Tibial nerve (tissue), 4 donors: Measurements from ENCODE around the gene HEPACAM2. TPM values are rescaled to one million over a fixed set of nuclear protein-coding genes. Genes with fewer than 3 reads are reported as not detected.

Source experiments
- DNase-seq, 2 donors: peaks; one replicate each; pipeline ENCODE4 v3.0.0-alpha.2; 2019; ENCODE audit warnings: low spot score in 2 of 2
- H3K27ac ChIP-seq, 4 donors: fragments of 200-600 bp; sonication (generic) in 3 of 4; one replicate each; pipeline ENCODE4 v1.5.1; 2017 to 2019; ENCODE audit warnings: mild to moderate bottlenecking in 1 of 4
- H3K27me3 ChIP-seq, 2 donors: fragments of 200-600 bp; sonication (generic) in 1 of 2; one replicate each; pipeline versions ENCODE4 v1.5.1 to v1.6.0; 2017 to 2019
- H3K36me3 ChIP-seq, 3 donors: fragments of 200-600 bp; sonication (generic); one replicate each; pipeline ENCODE4 v1.5.1; 2018 to 2019
- H3K4me1 ChIP-seq, 4 donors: fragments of 200-600 bp; sonication (generic) in 3 of 4; one replicate each; pipeline ENCODE4 v1.5.1; 2017 to 2019
- H3K4me3 ChIP-seq, 4 donors: fragments of 200-600 bp; sonication (generic) in 3 of 4; one replicate each; pipeline ENCODE4 v1.5.1; 2017 to 2019; ENCODE audit warnings: mild to moderate bottlenecking in 1 of 4, moderate library complexity in 1 of 4
- H3K9me3 ChIP-seq, 4 donors: fragments of 200-600 bp; sonication (generic) in 3 of 4; one replicate each; pipeline ENCODE4 v1.5.1; 2017 to 2019
- EP300 ChIP-seq, 2 donors: sonication (generic); formaldehyde crosslinking; IDR thresholded peaks; one replicate each; pipeline ENCODE4 v1.6.1; 2017; ENCODE audit warnings: antibody characterized with exemption in 2 of 2, mild to moderate bottlenecking in 1 of 2
- POLR2A ChIP-seq, 2 donors: fragments of 450-650 bp; IDR thresholded peaks; one replicate each; pipeline ENCODE4 v1.6.1; 2017; ENCODE audit warnings: antibody characterized with exemption in 2 of 2, mild to moderate bottlenecking in 2 of 2, moderate library complexity in 2 of 2
- WGBS, 2 donors: methylation state at CpG; one replicate each; pipeline ENCODE4 v1.1.5; 2018; 5-methylcytosine and 5-hydroxymethylcytosine counted together
- total RNA-seq, 4 donors: library from RNA; depleted of rRNA; stranded (reverse); fragments of >200 nt; gene quantifications; one replicate each; pipeline ENCODE4 v1.1.0, GENCODE V29; 2016
- TF ChIP-seq, protein P1 (sequence below), 5 experiments: fragments of 200-600 bp in 3 of 5; fragments of 450-650 bp in 2 of 5; sonication (generic) in 3 of 5; IDR thresholded peaks; one replicate each; pipeline ENCODE4 v1.5.1; 2016 to 2019; ENCODE audit warnings: antibody characterized with exemption in 5 of 5, mild to moderate bottlenecking in 3 of 5, moderate library complexity in 2 of 5

The HEPACAM2 gene
- total RNA-seq, 4 donors from 2014 or later = not detected

DNA sequence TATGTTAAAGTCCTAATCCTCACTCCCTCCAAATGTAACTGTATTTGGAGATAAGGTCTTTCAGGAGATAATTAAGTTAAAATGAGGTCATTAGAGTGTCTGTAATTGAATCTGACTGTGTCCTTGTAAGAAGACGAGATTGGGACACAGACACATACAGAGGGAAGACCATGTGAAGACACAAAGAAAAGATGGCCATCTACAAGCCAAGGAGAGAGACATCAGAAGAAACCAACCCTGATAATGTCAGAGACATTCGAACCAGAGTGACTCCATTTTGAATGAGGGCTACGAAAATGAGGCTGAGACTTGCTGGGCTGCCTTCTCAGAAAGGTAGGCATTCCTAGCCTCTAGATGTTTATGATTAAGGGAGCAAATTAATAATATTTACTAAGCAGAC is 77.5 kb downstream of the HEPACAM2 start:
- peak overlapping the region in 1 of 4 donors; percentile 51 for H3K4me3 ChIP-seq
- H3K27me3 ChIP-seq = no peaks in the 10 kb centered on the region
- H3K4me1 ChIP-seq = peaks cover 0 to 30% (median 8%) of the 10 kb centered on the region in 4 donors
- H3K27ac ChIP-seq = peak overlapping the region in 3 of 4 donors; percentile 64 to 79 (median 72)
- peaks cover 0 to 19% (median 0%) of the 10 kb centered on the region in 3 donors for H3K36me3 ChIP-seq
- 79 to 84% methylated on average over 3 of the region's 3 CpGs for WGBS, 2 donors
- no peaks in the 10 kb centered on the region for H3K9me3 ChIP-seq
- TF ChIP-seq EP300 (IDR thresholded peaks at IDR 0.05) = no peak
- TF ChIP-seq POLR2A (IDR thresholded peaks at IDR 0.05) = no peak
- TF ChIP-seq, protein P1, sequence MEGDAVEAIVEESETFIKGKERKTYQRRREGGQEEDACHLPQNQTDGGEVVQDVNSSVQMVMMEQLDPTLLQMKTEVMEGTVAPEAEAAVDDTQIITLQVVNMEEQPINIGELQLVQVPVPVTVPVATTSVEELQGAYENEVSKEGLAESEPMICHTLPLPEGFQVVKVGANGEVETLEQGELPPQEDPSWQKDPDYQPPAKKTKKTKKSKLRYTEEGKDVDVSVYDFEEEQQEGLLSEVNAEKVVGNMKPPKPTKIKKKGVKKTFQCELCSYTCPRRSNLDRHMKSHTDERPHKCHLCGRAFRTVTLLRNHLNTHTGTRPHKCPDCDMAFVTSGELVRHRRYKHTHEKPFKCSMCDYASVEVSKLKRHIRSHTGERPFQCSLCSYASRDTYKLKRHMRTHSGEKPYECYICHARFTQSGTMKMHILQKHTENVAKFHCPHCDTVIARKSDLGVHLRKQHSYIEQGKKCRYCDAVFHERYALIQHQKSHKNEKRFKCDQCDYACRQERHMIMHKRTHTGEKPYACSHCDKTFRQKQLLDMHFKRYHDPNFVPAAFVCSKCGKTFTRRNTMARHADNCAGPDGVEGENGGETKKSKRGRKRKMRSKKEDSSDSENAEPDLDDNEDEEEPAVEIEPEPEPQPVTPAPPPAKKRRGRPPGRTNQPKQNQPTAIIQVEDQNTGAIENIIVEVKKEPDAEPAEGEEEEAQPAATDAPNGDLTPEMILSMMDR (IDR thresholded peaks at IDR 0.05) = no peak
- DNase-seq = no peak

DNA sequence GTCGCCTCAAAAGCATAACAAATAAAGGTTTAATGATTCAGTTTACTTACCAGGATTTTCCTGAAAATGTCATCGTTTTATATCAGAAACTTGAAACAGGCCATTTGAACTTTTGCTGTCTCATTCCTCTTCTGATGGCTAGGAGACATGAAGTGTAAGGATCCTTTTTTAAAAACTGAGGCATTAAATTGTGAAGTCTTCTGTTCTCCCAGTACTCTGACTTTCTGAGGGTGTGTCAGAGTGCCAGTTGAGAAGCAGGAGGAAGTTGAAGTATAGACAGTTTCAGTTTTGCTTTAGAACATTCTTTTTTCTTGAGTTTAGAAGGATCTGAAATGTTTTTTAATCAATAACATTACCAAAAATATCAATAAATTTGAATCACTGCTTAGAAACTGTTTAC is 78.1 kb downstream of the HEPACAM2 start, which contains the start of gene SAMD9L:
Gene SAMD9L, minus strand, starts transcription at position 242 of the 400 bp plus-strand sequence. CDS start 12,414 bp downstream, outside the sequence.
- TF ChIP-seq POLR2A (IDR thresholded peaks at IDR 0.05) (no peak), EP300 (IDR thresholded peaks at IDR 0.05) (no peak)
- TF ChIP-seq, protein P1 (IDR thresholded peaks at IDR 0.05) = no peak
- peaks cover 0 to 25% (median 0%) of the 10 kb centered on the region in 3 donors for H3K36me3 ChIP-seq
- no peak for DNase-seq
- H3K9me3 ChIP-seq = no peaks in the 10 kb centered on the region
- peak within 1 kb of the TSS; percentile 1 to 79 (median 68) for H3K27ac ChIP-seq
- peaks cover 0 to 30% (median 8%) of the 10 kb centered on the region in 4 donors for H3K4me1 ChIP-seq
- peak within 1 kb of the TSS; percentile 24 to 51 (median 46) for H3K4me3 ChIP-seq
- 6 to 14% methylated on average over 2 of the region's 2 CpGs for WGBS, 2 donors
- H3K27me3 ChIP-seq = no peaks in the 10 kb centered on the region

DNA sequence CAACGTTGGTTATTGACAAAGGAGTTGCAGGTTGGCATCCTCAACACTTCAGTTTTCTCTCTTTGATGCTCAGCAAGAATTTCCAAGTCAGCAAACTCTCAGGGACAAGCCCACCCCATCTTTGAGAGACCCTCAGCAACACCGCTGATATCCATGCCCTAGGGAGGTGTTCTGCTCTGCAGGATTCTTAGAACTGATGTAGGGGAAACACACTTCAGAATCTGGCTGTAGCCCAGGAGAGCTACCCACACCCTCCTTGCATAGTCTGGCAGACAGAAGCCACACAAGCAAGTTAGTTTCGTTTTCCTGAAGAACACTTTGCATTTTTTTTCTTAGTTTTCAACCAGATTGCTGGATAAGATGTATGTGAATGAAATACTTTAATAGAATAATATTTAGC is 78.9 kb downstream of the HEPACAM2 start:
- peak in 1 of 2 donors; percentile 20 for DNase-seq
- Histone ChIP-seq H3K9me3 (no peaks in the 10 kb centered on the region), H3K36me3 (peaks cover 0 to 33% (median 0%) of the 10 kb centered on the region in 3 donors), H3K4me1 (peaks cover 0 to 30% (median 8%) of the 10 kb centered on the region in 4 donors), H3K4me3 (peak overlapping the region; percentile 24 to 51 (median 46)), H3K27me3 (no peaks in the 10 kb centered on the region), H3K27ac (peak overlapping the region; percentile 1 to 79 (median 68))
- no peak for TF ChIP-seq EP300 (IDR thresholded peaks at IDR 0.05)
- TF ChIP-seq, protein P1 (IDR thresholded peaks at IDR 0.05) = no peak
- TF ChIP-seq POLR2A (IDR thresholded peaks at IDR 0.05) = no peak
- 2 to 7% methylated on average over 3 of the region's 3 CpGs for WGBS, 2 donors

DNA sequence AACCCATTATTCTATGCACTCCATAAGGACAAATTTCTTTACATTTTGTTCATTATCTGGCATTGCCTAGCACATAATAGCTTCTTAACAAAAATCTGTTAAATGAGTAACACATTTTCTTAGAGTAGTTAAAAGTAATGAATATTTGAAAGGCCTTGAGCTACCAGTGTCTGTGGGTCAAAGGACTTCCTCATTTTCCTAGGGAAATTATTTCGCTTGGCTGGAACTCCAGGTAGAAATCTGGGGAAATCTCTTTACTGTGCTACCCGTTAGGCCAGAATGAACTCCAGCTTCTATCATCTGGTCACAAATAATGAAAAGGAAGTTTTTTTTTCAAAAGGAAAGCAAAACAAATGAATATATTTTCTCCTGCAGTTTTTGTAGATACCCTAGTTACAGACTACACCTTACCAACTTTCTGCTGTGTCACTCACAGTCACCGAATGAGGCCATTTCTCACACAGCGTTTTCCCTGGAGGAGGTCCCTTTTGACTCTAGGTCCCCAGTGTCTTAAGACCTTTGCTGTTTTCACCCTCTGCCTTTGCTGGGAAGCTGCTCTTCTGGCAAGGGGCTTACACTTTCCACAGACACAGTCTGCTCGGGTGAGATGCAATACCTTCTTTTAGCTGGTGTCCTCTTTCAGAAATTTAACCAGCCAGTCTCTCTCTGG is 79.7 kb downstream of the HEPACAM2 start:
- peak overlapping the region in 3 of 4 donors; percentile 64 to 79 (median 72) for H3K27ac ChIP-seq
- no peak for DNase-seq
- no peaks in the 10 kb centered on the region for H3K27me3 ChIP-seq
- H3K9me3 ChIP-seq = peaks cover 0 to 3% (median 0%) of the 10 kb centered on the region in 4 donors
- 33 to 40% methylated on average over 5 of the region's 5 CpGs for WGBS, 2 donors
- peak overlapping the region; percentile 24 to 51 (median 46) for H3K4me3 ChIP-seq
- H3K36me3 ChIP-seq = peaks cover 0 to 41% (median 0%) of the 10 kb centered on the region in 3 donors
- peaks cover 0 to 30% (median 8%) of the 10 kb centered on the region in 4 donors for H3K4me1 ChIP-seq
- TF ChIP-seq, protein P1 (IDR thresholded peaks at IDR 0.05) = no peak
- TF ChIP-seq POLR2A (IDR thresholded peaks at IDR 0.05) (no peak), EP300 (IDR thresholded peaks at IDR 0.05) (no peak)

DNA sequence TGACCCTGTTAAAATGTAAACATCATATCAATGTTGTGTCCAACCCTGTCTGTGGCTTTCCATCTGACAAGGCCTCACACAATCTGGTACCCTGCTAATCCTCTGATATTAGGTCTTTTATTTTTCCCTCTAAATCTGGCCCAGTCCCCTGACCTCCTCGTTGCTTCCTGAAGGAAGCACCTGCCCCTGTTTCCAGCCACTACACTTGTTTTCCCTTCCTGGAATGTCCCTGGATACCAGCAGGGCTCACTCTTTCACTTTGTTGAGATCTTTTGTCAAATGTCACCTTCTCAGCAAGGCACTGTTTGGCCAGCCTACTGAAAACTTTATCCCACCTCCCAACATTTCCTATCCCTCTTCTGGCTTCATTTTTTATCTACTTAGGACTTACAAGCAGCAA is 80.2 kb downstream of the HEPACAM2 start:
- H3K4me3 ChIP-seq = no peak overlapping the region
- WGBS, 2 donors = 16 to 38% methylated on average over 1 of the region's 1 CpG
- peak overlapping the region in 2 of 4 donors; percentile 65 to 79 for H3K27ac ChIP-seq

More for the DNA sequence above, 80.2 kb downstream of the HEPACAM2 start:
- no peak for DNase-seq
- H3K27me3 ChIP-seq = no peaks in the 10 kb centered on the region
- H3K4me1 ChIP-seq = peaks cover 0 to 30% (median 8%) of the 10 kb centered on the region in 4 donors
- TF ChIP-seq, protein P1 (IDR thresholded peaks at IDR 0.05) = no peak
- TF ChIP-seq EP300 (IDR thresholded peaks at IDR 0.05) = no peak
- TF ChIP-seq POLR2A (IDR thresholded peaks at IDR 0.05) = no peak
- peaks cover 0 to 46% (median 0%) of the 10 kb centered on the region in 3 donors for H3K36me3 ChIP-seq
- H3K9me3 ChIP-seq = peaks cover 0 to 9% (median 2%) of the 10 kb centered on the region in 4 donors
